CD14-positive monocyte (primary cell): Measurements from ENCODE around the gene CTNNBL1. TPM values are rescaled to one million over a fixed set of nuclear protein-coding genes. Genes with fewer than 3 reads are reported as not detected.

ENCODE experiments used
- DNase-seq, 3 donors: peaks; one replicate each; pipeline ENCODE4 v3.0.0-alpha.2; 2011 to 2022
- H2AFZ ChIP-seq: 2 replicates; pipeline ENCODE4 v1.6.0; 2012; ENCODE audit warnings: mild to moderate bottlenecking, low read depth, low read length, inconsistent platforms; ENCODE audit not compliant: insufficient read depth, poor library complexity, severe bottlenecking
- H3K27ac ChIP-seq, 2 donors: 1 replicate in 1 of 2; 2 replicates in 1 of 2; pipeline ENCODE4 v1.5.1; 2012 to 2013; ENCODE audit warnings: low read length in 2 of 2, control low read depth in 1 of 2, inconsistent platforms in 1 of 2, low read depth in 1 of 2, mild to moderate bottlenecking in 1 of 2
- H3K27me3 ChIP-seq, 2 donors: one replicate each; pipeline versions ENCODE4 v1.6.0 to v1.6.1; 2011 to 2013; ENCODE audit warnings: low read length in 2 of 2; ENCODE audit not compliant: control insufficient read depth in 2 of 2, insufficient read depth in 2 of 2
- H3K36me3 ChIP-seq, 2 donors: replicated peaks in 1 of 2; 1 replicate in 1 of 2; 2 replicates in 1 of 2; pipeline versions ENCODE4 v1.5.1 to v1.6.1; 2012 to 2013; ENCODE audit warnings: low read length in 2 of 2, control low read depth in 1 of 2, inconsistent platforms in 1 of 2, mild to moderate bottlenecking in 1 of 2; ENCODE audit not compliant: insufficient read depth in 2 of 2, control insufficient read depth in 1 of 2
- H3K4me1 ChIP-seq, 2 donors: 1 replicate in 1 of 2; 2 replicates in 1 of 2; pipeline versions ENCODE4 v1.5.1 to v1.6.1; 2012 to 2013; ENCODE audit warnings: low read length in 2 of 2, control low read depth in 1 of 2, inconsistent platforms in 1 of 2, mild to moderate bottlenecking in 1 of 2, moderate library complexity in 1 of 2; ENCODE audit not compliant: insufficient read depth in 2 of 2, control insufficient read depth in 1 of 2
- H3K4me2 ChIP-seq: replicated peaks from 2 replicates; pipeline ENCODE3; 2012; ENCODE audit warnings: low read length, moderate library complexity, mild to moderate bottlenecking; ENCODE audit not compliant: poor library complexity, severe bottlenecking; ENCODE audit errors: extremely low read depth
- H3K4me3 ChIP-seq, 3 experiments: fragments of 200-600 bp in 1 of 3; sonication (generic) in 1 of 3; replicated peaks in 1 of 3; 1 replicate in 2 of 3; 2 replicates in 1 of 3; pipeline ENCODE4 v1.5.1; 2011 to 2013; ENCODE audit warnings: low read length in 3 of 3, mild to moderate bottlenecking in 3 of 3, control low read depth in 2 of 3, low read depth in 2 of 3, inconsistent platforms in 1 of 3, moderate library complexity in 1 of 3
- H3K79me2 ChIP-seq: 2 replicates; pipeline ENCODE4 v1.6.0; 2012; ENCODE audit warnings: mild to moderate bottlenecking, control low read depth, inconsistent platforms, low read length, moderate library complexity; ENCODE audit not compliant: insufficient read depth
- H3K9ac ChIP-seq: 2 replicates; pipeline ENCODE4 v1.6.0; 2017; ENCODE audit warnings: low read length, mild to moderate bottlenecking; ENCODE audit not compliant: insufficient read depth, poor library complexity, severe bottlenecking
- H3K9me3 ChIP-seq, 2 donors: replicated peaks in 1 of 2; 1 replicate in 1 of 2; 2 replicates in 1 of 2; pipeline versions ENCODE4 v1.5.1 to v1.6.1; 2012 to 2013; ENCODE audit warnings: low read length in 2 of 2, control low read depth in 1 of 2; ENCODE audit not compliant: control insufficient read depth in 1 of 2, insufficient read depth in 1 of 2
- H4K20me1 ChIP-seq: 2 replicates; pipeline ENCODE4 v1.6.0; 2012; ENCODE audit warnings: mild to moderate bottlenecking, low read length, control low read depth, moderate library complexity; ENCODE audit not compliant: insufficient read depth
- H3K27ac Mint-ChIP-seq, 7 donors: one replicate each; pipeline ENCODE4 v1.8.0; 2020; ENCODE audit warnings: mild to moderate bottlenecking in 7 of 7, mixed read lengths in 7 of 7, moderate library complexity in 6 of 7, inconsistent platforms in 2 of 7
- H3K27me3 Mint-ChIP-seq, 3 donors: one replicate each; pipeline ENCODE4 v1.8.0; 2021 to 2022; ENCODE audit warnings: low read depth in 3 of 3, mild to moderate bottlenecking in 3 of 3, mixed read lengths in 3 of 3, moderate library complexity in 3 of 3, inconsistent platforms in 1 of 3
- H3K36me3 Mint-ChIP-seq, 2 donors: one replicate each; pipeline ENCODE4 v1.8.0; 2020; ENCODE audit warnings: mixed read lengths in 2 of 2, inconsistent platforms in 1 of 2, mild to moderate bottlenecking in 1 of 2
- H3K4me1 Mint-ChIP-seq: one replicate; pipeline ENCODE4 v1.8.0; 2020; ENCODE audit warnings: mild to moderate bottlenecking, mixed read lengths
- H3K4me3 Mint-ChIP-seq, 2 donors: one replicate each; pipeline ENCODE4 v1.8.0; 2020; ENCODE audit warnings: mild to moderate bottlenecking in 2 of 2, mixed read lengths in 2 of 2, moderate library complexity in 1 of 2
- H3K9me3 Mint-ChIP-seq, 7 donors: one replicate each; pipeline ENCODE4 v1.8.0; 2020 to 2022; ENCODE audit warnings: mixed read lengths in 7 of 7, mild to moderate bottlenecking in 6 of 7, moderate library complexity in 6 of 7, inconsistent platforms in 2 of 7
- WGBS: methylation state at CpG from one replicate; pipeline ENCODE4 v1.1.5; 2013; ENCODE audit warnings: missing lambda C conversion rate; ENCODE audit not compliant: insufficient coverage; 5-methylcytosine and 5-hydroxymethylcytosine counted together
- intact Hi-C, 2 donors: fragments of 100-400 bp; cut with micrococcal nuclease; formaldehyde crosslinking; loops; one replicate each; pipeline versions ENCODE4 v1.15.0 to v1.15.1; 2023
- polyA plus RNA-seq, 3 donors: library from polyadenylated mRNA; depleted of rRNA in 1 of 3; unstranded in 2 of 3; stranded (reverse) in 1 of 3; fragments of 300-500 nt in 2 of 3; fragments of >200 nt in 1 of 3; fragmentation: Illumina TruSeq in 2 of 3; gene quantifications; 1 replicate in 2 of 3; 2 replicates in 1 of 3; pipeline ENCODE4 v1.2.3, GENCODE V29; 2012 to 2021
- TF ChIP-seq, protein P1 (sequence below): fragments of 200-600 bp; IDR thresholded peaks from one replicate; pipeline ENCODE4 v1.8.0; 2022; ENCODE audit warnings: antibody characterized with exemption, mild to moderate bottlenecking

CTNNBL1 gene
- polyA plus RNA-seq, 3 donors = 35.5 to 83.2 (median 77.3) TPM

- H2AFZ ChIP-seq = no peak overlapping the region
- H3K9me3 ChIP-seq = no peaks in the 10 kb centered on the region
- H3K4me1 ChIP-seq = no peaks in the 10 kb centered on the region
- intact Hi-C loops = no loop called here
- H4K20me1 ChIP-seq = no peaks in the 10 kb centered on the region
- TF ChIP-seq, protein P1, sequence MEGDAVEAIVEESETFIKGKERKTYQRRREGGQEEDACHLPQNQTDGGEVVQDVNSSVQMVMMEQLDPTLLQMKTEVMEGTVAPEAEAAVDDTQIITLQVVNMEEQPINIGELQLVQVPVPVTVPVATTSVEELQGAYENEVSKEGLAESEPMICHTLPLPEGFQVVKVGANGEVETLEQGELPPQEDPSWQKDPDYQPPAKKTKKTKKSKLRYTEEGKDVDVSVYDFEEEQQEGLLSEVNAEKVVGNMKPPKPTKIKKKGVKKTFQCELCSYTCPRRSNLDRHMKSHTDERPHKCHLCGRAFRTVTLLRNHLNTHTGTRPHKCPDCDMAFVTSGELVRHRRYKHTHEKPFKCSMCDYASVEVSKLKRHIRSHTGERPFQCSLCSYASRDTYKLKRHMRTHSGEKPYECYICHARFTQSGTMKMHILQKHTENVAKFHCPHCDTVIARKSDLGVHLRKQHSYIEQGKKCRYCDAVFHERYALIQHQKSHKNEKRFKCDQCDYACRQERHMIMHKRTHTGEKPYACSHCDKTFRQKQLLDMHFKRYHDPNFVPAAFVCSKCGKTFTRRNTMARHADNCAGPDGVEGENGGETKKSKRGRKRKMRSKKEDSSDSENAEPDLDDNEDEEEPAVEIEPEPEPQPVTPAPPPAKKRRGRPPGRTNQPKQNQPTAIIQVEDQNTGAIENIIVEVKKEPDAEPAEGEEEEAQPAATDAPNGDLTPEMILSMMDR = no peak
- no peak overlapping the region for H3K4me3 Mint-ChIP-seq
- no CpG with 5 or more reads among the region's 1 CpG for WGBS
- H3K27ac ChIP-seq = no peak overlapping the region
- no peaks in the 10 kb centered on the region for H3K79me2 ChIP-seq
- H3K4me1 Mint-ChIP-seq = peaks cover 5% of the 10 kb centered on the region
- peaks cover 50 to 99% of the 10 kb centered on the region in 2 donors for H3K36me3 ChIP-seq
- no peak overlapping the region for H3K4me3 ChIP-seq
- H3K9ac ChIP-seq = no peak overlapping the region
- H3K27me3 Mint-ChIP-seq = no peaks in the 10 kb centered on the region
- no peak for DNase-seq
- H3K36me3 Mint-ChIP-seq = peaks cover 64 to 72% of the 10 kb centered on the region in 2 donors
- H3K4me2 ChIP-seq = no peak overlapping the region
- peaks cover 0 to 1% (median 0%) of the 10 kb centered on the region in 7 donors for H3K9me3 Mint-ChIP-seq
- H3K27ac Mint-ChIP-seq = no peak overlapping the region
- no peaks in the 10 kb centered on the region for H3K27me3 ChIP-seq
Observed at GRCh38 chr20:37773291-37773826, 79.5 kb downstream of the CTNNBL1 start.

- H3K4me2 ChIP-seq = no peak overlapping the region
- H3K79me2 ChIP-seq = no peaks in the 10 kb centered on the region
- WGBS = 40% methylated on average over 1 of the region's 5 CpGs
- H3K27me3 Mint-ChIP-seq = no peaks in the 10 kb centered on the region
- peaks cover 71 to 74% of the 10 kb centered on the region in 2 donors for H3K36me3 Mint-ChIP-seq
- H3K36me3 ChIP-seq = peaks cover 50 to 99% of the 10 kb centered on the region in 2 donors
- no peak overlapping the region for H2AFZ ChIP-seq
- H3K4me3 ChIP-seq = no peak overlapping the region
- no peak overlapping the region for H3K4me3 Mint-ChIP-seq
- peaks cover 5% of the 10 kb centered on the region for H3K4me1 Mint-ChIP-seq
- DNase-seq = no peak
- intact Hi-C loops = no loop called here
- H3K27ac ChIP-seq = no peak overlapping the region
- H3K27ac Mint-ChIP-seq = no peak overlapping the region
- TF ChIP-seq, protein P1 = no peak
- H3K9me3 ChIP-seq = no peaks in the 10 kb centered on the region
- no peak overlapping the region for H3K9ac ChIP-seq
- no peaks in the 10 kb centered on the region for H4K20me1 ChIP-seq
- H3K4me1 ChIP-seq = no peaks in the 10 kb centered on the region
- H3K9me3 Mint-ChIP-seq = peaks cover 0 to 1% (median 0%) of the 10 kb centered on the region in 7 donors
- no peaks in the 10 kb centered on the region for H3K27me3 ChIP-seq
Observed at GRCh38 chr20:37774156-37774555, 80.3 kb downstream of the CTNNBL1 start.
